ENCODE measurements around the gene SLC8A2.

DNA sequence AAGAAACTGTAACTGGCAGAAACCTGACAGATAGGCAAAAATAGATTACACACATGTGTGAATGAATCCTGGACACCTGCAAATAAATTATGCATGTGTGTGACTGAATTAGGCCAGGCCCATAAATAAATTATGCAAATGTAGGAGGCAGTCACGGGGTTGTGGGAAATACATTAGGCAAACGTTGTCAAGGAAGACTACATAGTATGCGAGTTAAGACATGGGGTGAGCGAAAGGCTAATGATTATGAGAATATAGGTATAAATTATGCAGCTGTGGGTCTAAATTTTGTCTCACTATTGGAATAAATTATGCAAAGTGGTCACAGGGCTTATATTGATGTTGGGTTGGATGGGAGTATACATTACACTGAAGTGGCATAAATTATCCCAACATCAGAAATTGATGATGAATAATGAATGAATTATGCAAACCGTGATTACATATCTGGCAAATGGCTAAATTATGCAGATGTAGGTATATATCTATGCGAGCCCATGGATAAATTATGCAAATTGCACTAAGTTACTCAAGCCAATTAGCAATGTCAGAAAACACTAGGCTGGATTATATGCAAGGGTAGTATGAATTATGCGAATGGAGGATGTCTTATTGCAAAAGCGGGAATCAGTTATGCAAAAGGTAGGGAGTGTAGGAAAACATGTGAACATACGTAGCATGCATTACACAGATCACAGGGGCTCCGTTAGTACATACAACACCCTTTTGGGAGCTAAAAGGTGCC, 6.8 kb downstream of the SLC8A2 start:
- TF ChIP-seq FOXK2 (IDR thresholded peaks at IDR 0.05) (no peak), NFRKB (IDR thresholded peaks at IDR 0.05) (no peak), BHLHE40 (IDR thresholded peaks at IDR 0.05; ENCODE audit: borderline replicate concordance) (no peak), SUZ12 (IDR thresholded peaks at IDR 0.05) (no peak), FOXA1 (IDR thresholded peaks at IDR 0.05) (no peak), ZNF384 (IDR thresholded peaks at IDR 0.05) (no peak), HDGF (IDR thresholded peaks at IDR 0.05; ENCODE audit: borderline replicate concordance) (no peak), CTBP1 (IDR thresholded peaks at IDR 0.05; ENCODE audit: borderline replicate concordance) (no peak), ELF4 (IDR thresholded peaks at IDR 0.05) (no peak), LEF1 (IDR thresholded peaks at IDR 0.05; ENCODE audit: borderline replicate concordance) (no peak), TARDBP (IDR thresholded peaks at IDR 0.05) (no peak), SP1 (IDR thresholded peaks at IDR 0.05) (no peak), FOXM1 (IDR thresholded peaks at IDR 0.05; ENCODE audit: borderline replicate concordance) (no peak), ARNT (IDR thresholded peaks at IDR 0.05) (no peak)

All from HEK293T (cell line).